ENCODE data around the gene RIBC1.

DNA sequence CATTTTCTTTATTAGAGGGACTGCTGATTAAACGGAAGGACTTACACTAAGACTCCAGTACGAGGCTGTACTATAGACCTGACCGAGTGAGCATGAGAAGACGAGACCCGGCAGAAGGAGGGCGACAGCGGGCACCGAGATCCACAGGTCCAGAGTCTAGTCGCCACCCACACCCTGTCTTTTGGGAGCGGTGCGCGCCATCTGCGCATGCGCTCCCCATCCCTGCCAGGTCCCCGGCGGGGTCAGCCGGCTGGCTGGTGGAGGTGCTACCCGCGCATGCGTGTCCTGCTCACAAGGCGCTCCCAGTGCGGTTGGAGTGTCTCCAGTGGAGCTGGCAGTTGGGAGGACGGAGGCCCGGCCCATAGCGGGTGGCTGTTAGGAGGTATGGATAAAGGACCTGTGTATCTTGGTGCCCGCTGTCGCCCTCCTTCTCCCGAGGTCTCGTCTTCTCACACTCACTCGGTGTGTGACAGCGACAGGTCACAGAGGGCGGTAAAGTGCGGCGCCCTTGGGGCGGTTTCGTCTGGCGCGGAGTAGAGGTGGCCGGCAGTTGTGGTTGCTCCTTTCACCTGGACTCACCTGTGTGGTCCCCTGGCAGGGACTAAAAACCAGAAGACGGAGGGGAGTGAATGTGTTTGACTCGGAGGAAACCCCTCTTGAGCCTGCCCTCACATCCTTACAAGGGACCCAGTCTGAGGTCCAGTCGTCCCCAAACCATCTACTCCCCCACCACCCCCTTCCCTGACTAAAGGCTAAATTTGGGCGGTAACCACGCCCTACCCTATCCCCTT lies 19.1 kb downstream of the RIBC1 start:
- TF ChIP-seq, protein P1, sequence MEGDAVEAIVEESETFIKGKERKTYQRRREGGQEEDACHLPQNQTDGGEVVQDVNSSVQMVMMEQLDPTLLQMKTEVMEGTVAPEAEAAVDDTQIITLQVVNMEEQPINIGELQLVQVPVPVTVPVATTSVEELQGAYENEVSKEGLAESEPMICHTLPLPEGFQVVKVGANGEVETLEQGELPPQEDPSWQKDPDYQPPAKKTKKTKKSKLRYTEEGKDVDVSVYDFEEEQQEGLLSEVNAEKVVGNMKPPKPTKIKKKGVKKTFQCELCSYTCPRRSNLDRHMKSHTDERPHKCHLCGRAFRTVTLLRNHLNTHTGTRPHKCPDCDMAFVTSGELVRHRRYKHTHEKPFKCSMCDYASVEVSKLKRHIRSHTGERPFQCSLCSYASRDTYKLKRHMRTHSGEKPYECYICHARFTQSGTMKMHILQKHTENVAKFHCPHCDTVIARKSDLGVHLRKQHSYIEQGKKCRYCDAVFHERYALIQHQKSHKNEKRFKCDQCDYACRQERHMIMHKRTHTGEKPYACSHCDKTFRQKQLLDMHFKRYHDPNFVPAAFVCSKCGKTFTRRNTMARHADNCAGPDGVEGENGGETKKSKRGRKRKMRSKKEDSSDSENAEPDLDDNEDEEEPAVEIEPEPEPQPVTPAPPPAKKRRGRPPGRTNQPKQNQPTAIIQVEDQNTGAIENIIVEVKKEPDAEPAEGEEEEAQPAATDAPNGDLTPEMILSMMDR (IDR thresholded peaks at IDR 0.05): no peak
- TF ChIP-seq POLR2A (IDR thresholded peaks at IDR 0.05): peak in 1 of 2 donors; percentile 40

All from heart left ventricle (tissue), 13 donors.